Kasumi-1 (cell line): ENCODE results near the gene BIRC2.
"Not testable (repeated sequence)": the region's sequence is repeated elsewhere in the genome, so short reads cannot be mapped to it uniquely, and the experiment has no call there.

Source experiments
- DNase-seq, 2 experiments: peaks; one replicate each; lab custom pipeline; 2025; lab: John Stamatoyannopoulos, UW

Gene BIRC2

DNA sequence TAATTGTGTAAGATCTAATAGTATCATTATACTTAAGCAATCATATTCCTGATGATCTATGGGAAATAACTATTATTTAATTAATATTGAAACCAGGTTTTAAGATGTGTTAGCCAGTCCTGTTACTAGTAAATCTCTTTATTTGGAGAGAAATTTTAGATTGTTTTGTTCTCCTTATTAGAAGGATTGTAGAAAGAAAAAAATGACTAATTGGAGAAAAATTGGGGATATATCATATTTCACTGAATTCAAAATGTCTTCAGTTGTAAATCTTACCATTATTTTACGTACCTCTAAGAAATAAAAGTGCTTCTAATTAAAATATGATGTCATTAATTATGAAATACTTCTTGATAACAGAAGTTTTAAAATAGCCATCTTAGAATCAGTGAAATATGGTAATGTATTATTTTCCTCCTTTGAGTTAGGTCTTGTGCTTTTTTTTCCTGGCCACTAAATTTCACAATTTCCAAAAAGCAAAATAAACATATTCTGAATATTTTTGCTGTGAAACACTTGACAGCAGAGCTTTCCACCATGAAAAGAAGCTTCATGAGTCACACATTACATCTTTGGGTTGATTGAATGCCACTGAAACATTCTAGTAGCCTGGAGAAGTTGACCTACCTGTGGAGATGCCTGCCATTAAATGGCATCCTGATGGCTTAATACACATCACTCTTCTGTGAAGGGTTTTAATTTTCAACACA lies 23.3 kb upstream of the BIRC2 start:
- no peak for DNase-seq

DNA sequence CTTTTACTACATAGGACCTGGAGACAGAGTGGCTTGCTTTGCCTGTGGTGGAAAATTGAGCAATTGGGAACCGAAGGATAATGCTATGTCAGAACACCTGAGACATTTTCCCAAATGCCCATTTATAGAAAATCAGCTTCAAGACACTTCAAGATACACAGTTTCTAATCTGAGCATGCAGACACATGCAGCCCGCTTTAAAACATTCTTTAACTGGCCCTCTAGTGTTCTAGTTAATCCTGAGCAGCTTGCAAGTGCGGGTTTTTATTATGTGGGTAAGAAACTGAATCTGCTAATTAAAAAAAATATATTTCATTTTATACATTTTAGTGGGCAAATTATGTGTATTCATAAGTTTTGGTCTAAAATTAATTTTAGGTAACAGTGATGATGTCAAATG lies 21.9 kb upstream of the BIRC2 start:
- DNase-seq, result no peak

DNA sequence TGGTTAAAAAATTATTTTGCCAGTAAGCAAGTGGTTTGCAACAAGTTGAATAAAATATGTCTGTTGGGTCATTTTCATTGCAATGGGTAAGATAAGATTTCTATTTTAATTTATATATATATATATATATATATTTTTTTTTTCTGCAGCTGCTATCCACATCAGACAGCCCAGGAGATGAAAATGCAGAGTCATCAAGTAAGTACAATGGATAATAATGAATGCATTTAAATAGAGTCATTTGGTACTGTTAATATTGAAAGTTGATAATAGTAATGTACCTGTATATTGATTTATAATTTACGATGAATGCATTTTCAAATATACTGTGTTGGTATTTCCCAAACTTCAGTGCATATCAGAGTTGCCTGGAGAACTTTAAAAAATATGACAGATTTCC lies 18.3 kb upstream of the BIRC2 start:
- DNase-seq, result no peak

DNA sequence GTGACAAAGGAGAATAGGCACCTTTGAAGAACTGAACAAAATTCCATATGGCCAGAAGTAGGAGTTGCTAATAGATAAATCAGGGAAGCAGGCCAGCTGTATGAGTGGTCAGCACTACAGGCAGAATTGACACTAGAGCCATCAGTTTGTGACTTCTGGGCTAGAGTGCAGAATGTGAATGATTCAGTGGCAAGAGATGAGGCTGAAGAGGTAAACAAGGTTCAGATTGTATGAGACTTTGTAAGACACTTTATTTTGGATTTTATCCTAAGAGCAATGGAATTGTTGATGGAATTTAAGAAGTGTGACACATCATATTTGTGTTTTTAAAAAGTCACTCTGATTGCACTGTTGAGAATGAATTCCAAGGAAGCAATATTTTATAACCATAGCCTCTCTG lies 16.8 kb upstream of the BIRC2 start:
- no peak for DNase-seq

DNA sequence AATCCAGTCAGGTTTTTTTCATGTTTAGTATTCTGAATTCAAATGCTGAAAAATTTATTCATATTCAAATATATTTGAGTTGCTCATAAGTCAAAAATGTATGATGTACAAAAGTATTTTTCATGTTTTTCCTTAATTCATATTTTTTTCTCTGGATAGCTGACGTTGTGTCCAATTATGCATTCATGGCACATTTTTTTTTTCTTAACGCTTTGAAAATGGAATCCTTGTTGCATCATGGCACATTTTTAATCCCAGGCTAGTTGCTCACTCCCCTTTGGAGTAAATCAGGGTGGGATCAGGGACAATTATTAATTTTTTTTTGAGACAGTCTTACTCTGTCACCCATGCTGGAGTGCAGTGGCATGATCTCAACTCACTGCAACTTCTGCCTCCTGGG lies 15.7 kb upstream of the BIRC2 start:
- no peak for DNase-seq

DNA sequence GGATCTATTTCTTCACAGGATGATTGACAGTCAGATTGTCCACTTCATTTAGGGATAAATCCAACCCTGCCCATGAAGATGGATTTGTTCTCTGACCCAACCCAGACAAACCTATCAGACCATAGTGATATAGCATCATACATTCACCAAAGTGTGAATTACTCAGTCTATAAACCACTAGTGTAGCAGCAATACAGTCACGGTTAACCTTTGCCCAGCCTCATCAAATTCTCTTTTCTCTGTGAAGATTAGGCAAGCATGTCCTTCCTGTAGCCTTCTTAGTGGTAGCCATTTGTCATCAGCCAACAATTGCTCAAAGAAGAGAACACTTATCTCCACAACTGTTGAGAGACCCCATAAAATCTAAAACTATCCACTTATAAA lies 14.4 kb upstream of the BIRC2 start:
- no peak for DNase-seq

DNA sequence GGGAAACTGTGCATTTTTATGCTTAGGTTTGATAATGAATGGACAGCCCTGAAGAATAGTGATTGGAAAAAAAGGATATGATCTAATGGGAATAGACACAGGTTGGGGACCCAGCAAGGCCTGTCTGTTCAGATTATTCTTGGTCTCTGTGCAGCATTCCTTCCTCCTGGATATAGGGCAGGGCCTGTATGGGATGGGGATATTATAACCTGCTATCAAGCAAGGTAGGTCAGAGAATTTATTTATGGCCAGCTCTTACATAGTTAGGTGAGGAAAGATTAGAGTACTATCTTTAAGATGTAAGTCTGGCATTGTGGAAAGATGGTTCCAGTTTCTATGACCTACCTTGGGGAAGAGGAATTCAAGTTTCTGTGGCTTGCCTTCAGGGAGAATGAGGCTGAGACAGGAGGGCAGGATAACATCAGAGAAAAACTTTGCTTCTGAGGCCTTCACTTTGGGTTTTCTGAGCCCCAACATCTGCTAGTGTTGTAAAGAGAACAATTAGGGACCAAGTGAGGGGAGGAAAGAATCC lies 8.5 kb upstream of the BIRC2 start:
- no peak for DNase-seq

DNA sequence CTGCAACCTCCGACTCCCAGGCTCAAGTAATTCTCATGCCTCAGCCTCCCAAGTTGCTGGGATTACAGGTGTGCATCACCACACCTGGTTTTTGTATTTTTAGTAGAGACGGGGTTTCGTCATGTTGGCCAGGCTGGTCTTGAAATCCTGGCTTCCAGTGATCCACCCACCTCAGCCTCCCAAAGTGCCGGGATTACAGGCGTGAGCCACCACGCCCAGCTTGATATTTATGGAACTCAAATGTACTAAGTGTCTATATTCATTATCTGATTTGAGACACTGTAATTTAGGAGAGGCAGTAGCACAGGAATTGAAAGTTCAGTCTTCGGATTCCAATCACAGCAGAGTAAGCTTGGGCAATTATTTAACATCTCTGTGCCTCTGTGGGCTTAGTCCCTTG lies 5.7 kb upstream of the BIRC2 start:
- not testable (repeated sequence) for DNase-seq

DNA sequence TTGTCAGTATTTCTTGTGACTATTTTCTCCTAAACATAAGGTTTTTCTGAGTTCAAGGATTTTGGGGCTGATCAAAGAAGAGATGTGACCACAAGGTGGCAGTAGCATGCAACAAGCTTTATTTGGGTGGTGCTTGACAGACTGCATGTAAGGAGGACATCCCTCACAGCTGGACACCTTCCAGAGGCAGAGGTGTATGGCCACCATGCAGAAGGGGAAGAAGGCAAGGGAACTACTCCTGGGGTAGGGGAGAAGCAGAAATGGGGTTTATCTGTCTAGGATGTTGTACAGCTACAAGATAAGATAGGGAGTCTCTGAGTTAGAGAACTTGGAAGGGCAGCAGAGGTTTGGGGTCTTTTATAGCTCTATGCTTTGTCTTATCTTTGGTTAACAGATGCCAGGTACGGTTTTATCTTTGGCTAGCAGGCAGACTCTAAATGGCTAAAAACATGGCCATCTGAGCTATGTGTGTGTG lies 5.1 kb upstream of the BIRC2 start:
- peak; percentile 71 to 73 for DNase-seq

DNA sequence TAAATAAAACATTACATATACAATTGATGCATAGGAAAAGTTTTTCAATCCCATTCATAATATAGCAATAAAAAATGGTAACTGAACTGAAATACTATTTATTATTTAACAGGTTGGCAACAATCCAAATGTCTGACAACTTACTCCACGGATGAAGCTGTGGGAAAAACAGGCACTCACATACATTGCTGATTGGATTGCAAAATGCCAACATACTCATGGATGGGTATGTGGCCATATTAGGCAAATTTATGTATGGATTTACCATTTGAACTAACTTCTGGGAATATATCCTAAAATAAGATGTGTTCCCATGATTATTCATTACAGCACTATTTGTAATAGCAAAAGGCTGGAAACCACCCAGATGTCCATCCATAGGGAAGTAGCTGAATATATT lies 3.2 kb upstream of the BIRC2 start:
- no peak for DNase-seq

DNA sequence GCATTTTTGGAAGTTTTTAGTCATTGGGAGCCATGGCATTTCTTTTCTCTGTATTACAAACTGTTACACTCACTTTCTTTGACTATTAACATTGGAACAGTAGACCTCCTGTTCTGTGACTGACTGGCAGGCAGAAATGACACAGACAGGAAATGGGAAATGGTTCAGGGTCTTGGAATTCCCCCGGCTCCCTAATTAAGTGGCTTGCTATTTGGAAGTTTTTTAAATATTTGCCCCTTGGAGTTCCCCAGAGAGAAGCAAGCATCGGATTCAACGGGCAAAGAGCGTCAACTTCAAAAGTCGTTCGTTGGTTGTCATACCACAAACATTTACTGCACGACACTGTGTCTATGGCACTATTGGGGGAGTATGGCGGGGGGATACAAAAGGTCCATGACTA lies 1.1 kb upstream of the BIRC2 start:
- no peak for DNase-seq

DNA sequence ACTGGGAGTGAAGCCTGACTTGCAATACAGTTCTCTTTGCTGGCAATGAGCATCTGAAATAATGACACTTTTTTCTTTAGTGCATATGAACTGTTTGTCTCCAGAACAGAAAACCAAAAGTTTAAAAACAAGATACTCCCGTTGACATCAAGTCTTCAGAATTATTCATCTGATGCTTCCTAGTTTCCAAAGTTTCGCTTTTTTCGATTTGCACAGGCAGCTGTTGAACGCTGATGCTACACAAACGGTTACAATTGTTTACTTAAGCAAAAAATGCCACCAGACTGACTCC lies 612 bp upstream of the BIRC2 start:
- DNase-seq, result no peak

DNA sequence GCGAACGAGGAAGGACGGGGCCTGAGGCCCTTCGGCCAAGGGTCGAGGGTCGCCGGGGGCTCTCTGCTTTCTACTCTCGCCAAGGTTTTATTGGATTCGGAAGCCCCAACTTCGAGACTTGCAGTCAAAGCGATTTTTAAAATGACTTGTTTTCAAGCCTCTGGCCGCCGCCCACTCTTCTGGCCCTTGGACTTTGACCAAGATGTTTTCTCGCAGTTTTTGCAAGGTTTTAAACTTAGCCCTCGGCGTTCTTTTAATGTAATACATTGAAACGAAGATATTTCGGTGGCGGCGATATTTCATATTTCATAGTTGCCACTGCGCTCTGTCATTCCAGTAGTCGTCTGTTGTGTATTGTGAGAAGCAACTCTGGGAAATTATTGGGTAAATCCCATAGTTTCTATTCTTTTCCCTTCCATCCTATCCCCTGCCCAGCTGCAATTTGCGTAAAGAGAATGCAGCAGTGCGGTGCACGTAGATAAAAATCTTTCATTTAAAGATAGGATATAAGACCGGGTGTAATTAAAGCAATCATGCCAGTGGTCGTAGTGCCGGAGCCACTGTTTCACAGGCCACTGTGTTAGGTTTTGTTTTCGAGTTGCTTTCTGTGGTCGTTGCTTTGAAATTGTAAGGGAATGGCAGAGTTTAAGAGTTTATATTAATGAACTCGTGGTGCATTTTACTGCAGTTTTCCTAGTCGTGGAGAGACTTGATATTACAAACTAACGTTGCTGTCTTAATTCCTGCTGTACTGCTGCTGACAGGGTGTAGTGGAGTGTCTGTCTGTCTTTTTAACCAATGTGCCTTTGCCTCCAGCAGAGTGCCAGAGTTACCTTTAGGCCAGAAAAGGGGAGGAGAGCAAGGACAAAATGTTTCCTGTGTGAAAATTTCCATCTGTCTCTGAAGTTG lies 702 bp downstream of the BIRC2 start:
- peak; percentile 52 to 58 for DNase-seq

DNA sequence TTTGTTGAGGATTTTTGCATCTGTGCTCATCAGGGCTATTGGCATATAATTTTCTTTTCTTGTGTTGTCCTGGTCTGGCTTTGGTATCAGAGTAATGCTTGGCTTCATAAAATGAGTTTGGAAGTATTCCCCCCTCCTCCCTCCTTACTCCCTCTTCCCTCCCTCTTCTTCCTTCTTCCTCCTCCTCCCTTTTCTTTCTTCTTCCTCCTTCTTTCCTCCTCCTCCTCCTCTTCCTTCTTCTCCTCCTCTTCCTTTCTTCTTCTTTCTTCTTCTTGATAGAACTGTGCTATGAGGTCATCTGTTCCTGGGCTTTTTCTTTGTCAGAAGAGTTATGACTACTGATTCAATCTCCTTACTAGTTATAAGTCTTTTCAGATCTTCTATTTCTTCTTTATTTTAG lies 10.1 kb downstream of the BIRC2 start:
- no peak for DNase-seq

DNA sequence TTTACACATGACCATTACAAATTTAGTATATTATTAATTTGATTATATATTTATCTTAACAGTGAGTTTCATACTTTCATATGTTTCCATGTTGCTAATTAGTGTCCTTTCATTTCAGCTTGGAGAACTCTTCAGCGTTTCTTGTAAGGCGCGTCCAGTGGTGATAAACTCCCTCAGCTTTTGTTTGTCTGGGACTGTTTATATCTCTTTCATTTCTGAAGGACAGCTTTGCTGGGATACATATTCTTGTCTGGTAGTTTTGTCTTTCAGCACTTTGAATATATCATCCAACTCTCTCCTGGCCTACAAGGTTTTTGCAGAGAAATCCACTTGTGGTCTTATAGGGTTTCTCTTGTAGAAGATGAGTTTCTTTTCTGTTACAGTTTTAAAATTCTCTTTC lies 12.4 kb downstream of the BIRC2 start:
- no peak for DNase-seq

DNA sequence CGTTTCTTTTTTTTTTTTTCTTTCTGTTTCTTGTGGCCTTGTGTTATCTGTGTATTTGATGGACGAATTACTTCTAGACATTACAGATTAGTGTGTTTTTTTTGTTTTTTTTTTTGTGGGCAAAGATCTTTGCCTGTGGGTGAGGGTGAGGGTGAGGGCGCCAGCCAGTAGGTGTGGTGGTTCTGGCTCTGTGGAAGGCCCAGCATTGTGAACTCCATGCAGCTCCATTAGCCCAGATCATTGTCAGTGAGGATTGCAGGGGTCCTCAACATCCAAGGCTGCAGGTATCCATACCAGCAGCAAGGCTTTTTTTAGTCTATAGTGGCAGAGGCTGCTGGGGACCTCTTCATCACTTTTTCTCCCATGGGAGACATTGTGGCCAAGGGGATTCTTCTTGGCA lies 13.7 kb downstream of the BIRC2 start:
- DNase-seq, result no peak

DNA sequence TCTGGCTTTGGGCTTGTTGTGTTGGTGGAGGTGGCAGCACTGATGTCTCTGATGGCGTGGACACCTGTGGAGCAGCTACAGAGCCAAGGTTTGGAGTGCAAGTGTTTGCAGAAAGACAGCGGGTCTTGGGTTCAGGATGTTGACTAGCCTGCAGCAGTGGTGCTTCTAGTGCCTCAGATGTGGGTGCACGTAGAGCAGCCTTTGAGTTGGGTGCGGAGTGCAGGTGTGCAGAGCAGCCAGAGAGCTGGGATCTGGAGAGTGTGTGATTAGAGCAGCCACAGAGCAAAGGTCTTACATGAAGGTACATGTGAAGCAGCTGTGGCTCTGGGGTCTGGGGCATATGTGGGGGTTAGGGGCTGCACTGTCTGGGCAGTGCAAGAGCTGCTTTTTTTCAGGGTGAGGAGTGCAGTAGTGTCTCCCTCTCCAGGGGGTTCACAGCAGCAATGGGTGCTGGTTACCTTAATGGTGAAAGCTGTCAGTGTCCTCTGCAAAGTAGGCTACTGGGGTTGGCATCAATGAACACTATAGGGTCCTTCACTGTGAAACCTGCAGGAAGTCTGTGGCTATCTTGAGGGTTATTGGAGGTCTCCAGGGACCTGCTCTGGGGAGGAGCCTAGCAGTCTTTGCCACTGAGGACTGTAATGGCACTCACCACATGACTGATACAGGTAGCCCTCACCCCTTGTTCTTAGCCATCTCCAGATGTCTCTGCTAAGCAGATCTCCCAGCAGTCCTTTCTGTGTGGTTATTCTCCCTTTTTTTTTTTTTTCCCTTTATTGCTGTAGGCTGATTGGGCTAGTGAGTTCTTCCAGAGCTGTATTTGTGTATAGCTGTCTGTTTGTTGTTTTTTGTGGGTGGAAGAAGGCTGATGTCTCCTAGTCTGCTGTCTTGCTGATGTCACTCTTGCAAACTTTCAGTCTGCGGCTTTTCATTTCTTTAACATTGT lies 14.3 kb downstream of the BIRC2 start:
- no peak for DNase-seq

DNA sequence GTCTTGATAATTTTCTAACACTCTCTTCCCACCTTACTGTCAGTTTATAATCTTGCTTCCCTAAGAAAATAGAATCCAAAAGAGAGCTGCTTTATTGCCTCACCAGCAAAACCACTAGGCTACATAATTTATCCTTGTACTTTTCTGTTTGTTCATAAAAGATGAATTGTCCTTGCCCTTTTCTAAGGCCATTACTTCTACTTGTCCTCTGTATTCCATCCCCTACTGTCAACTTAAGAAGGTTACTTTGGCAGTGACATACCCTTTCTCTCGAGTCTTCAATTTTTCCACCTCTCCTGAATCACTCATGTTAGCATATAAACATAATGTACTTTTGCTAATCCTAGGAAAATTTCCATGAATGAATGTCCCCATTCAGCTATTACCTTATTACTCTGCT lies 18.0 kb downstream of the BIRC2 start:
- no peak for DNase-seq

DNA sequence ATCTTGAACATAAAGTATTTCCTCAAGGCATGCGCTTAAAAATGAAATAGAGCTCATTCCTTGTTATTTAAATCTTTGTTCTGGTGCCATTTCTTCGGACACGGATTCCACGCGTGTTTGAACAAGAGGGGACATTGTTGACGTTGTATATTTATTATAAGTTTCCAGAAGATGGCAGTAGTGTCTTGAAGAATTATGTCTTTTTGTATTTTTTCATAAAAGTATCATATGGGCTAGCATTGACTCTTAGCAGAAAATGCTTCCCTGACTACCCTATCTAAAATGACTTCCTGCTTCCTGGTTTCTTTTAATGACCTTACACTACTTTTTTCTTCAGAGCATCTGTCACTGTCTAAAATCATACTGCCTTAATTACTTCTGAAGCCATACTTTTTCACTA lies 20.4 kb downstream of the BIRC2 start:
- peak; percentile 58 to 71 for DNase-seq

DNA sequence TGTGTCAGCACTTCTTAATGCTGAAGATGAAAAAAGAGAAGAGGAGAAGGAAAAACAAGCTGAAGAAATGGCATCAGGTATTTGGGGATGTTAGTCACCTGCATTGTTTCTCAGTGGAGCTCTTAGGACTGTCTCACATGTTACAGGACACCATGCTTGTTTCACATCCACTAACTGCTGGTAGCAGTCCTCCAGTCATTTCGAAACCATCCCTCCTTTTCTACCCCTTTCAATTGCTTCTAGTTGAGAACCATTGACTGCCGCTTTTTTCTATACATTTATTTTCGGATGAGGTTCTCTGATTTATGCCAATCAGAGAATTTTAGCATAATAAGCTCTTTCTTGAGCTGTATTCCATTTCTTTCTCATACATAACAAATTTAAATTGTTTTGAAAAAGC lies 21.5 kb downstream of the BIRC2 start:
- no peak for DNase-seq

DNA sequence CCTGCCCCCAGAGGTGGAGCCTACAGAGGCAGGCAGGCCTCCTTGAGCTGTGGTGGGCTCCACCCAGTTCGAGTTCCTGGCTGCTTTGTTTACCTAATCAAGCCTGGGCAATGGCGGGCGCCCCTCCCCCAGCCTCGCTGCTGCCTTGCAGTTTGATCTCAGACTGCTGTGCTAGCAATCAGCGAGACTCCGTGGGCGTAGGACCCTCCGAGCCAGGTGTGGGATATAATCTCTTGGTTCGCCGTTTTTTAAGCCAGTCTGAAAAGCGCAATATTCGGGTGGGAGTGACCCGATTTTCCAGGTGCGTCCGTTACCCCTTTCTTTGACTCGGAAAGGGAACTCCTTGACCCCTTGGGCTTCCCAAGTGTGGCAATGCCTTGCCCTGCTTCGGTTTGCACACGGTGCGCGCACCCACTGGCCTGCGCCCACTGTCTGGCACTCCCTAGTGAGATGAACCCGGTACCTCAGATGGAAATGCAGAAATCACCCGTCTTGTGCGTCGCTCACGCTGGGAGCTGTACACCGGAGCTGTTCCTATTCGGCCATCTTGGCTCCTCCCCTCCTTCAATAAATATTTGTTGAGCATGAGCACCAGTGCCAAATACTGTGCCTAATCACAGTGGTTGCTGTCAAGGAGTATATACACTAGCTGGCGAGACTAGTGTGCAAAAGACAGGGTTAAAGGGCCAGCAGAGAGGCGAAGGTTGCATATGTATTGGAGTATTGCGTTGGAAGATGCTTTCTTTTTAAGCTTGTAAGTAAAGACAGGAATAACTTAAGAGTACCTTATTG lies 27.8 kb downstream of the BIRC2 start:
- DNase-seq, result not testable (repeated sequence)
